Pancreas (tissue), 10 donors: ENCODE measurements around the gene LY6G6C. TPM values are rescaled to one million over a fixed set of nuclear protein-coding genes. Genes with fewer than 3 reads are reported as not detected.

Experiments used
- ATAC-seq, 4 donors: fragments of 200-7000 bp; cut with Tn5 transposase; one replicate each; pipeline versions ENCODE4 v1.8.0 to v1.9.1; 2020; ENCODE audit warnings: mild to moderate bottlenecking in 4 of 4, moderate library complexity in 4 of 4
- DNase-seq, 6 donors: peaks; one replicate each; pipeline ENCODE4 v3.0.0-alpha.2; 2020
- FAIRE-seq: peaks from 2 replicates; lab custom pipeline; 2012; peaks lifted over from hg19 to GRCh38; lab: Jason Lieb, UNC
- H3K27ac ChIP-seq, 4 donors: fragments of 200-600 bp; sonication (generic); 1 replicate in 3 of 4; 2 replicates in 1 of 4; pipeline versions ENCODE4 v1.5.0 to v1.8.0; 2020
- H3K27me3 ChIP-seq, 4 donors: fragments of 200-600 bp; one replicate each; pipeline ENCODE4 v1.8.0; 2021
- H3K36me3 ChIP-seq, 3 donors: fragments of 200-600 bp; sonication (generic) in 1 of 3; one replicate each; pipeline versions ENCODE4 v1.5.0 to v1.8.0; 2020 to 2021
- H3K4me1 ChIP-seq, 3 donors: fragments of 200-600 bp; one replicate each; pipeline ENCODE4 v1.8.0; 2021
- H3K4me3 ChIP-seq, 4 donors: fragments of 200-600 bp; sonication (generic) in 2 of 4; one replicate each; pipeline versions ENCODE4 v1.5.0 to v1.8.0; 2020 to 2021
- H3K9me3 ChIP-seq, 4 donors: fragments of 200-600 bp; one replicate each; pipeline ENCODE4 v1.8.0; 2021
- WGBS, 2 donors: extraction: QIAGEN DNeasy Blood & Tissue Kit; methylation state at CpG; one replicate each; pipeline ENCODE4 v1.1.7; 2013; 5-methylcytosine and 5-hydroxymethylcytosine counted together
- intact Hi-C, 3 donors: fragments of 100-400 bp; cut with DNase I; formaldehyde crosslinking; loops; one replicate each; pipeline versions ENCODE4 v1.11.1 to v1.14.2; 2022
- polyA plus RNA-seq, 2 donors: library from polyadenylated mRNA; stranded (reverse); fragments of 200-250 nt; gene quantifications; one replicate each; pipeline ENCODE4 v1.2.3, GENCODE V29; 2013
- total RNA-seq, 6 donors: library from RNA; stranded (reverse); fragmentation: NEBNext Ultra II Directional in 4 of 6; extraction: Animal tissue kit (Norgen Biotek cat#: 25700) in 4 of 6; gene quantifications; one replicate each; pipeline versions ENCODE4 v1.2.1 to v1.2.4, GENCODE V29; 2021 to 2023
- TF ChIP-seq, protein P1 (sequence below), 4 donors: fragments of 200-600 bp; sonication (generic) in 3 of 4; IDR thresholded peaks; one replicate each; pipeline versions ENCODE4 v1.5.0 to v1.8.0; 2021; ENCODE audit warnings: antibody characterized with exemption in 4 of 4
- donor health status: healthy with polysubstance abuse.
- donor health status: DM: no; HTN: no; CAD: no; lungs with moderate emphysema.
- donor health status: DM: no; HTN: no; CAD: no.
- donor health status: control.
- donor health status: control.
- donor health status: Bipolar disorder and iron deficiency.
- donor health status: DM: yes; HTN: yes; CAD: no.
- donor health status: DM: no; HTN: no; CAD: no.
- donor health status: DM: no; HTN: no; CAD: no.
- donor health status: DM: yes; HTN: yes; CAD: no.

The LY6G6C gene
- total and polyA plus RNA-seq, 8 donors = not detected

GRCh38 chr6:31691564-31692108 lies 29.9 kb downstream of the LY6G6C start:
- intact Hi-C loops = no loop called here
- WGBS, 2 donors = 93 to 96% methylated on average over 12 of the region's 12 CpGs
- peaks cover 4 to 20% (median 17%) of the 10 kb centered on the region in 3 donors for H3K36me3 ChIP-seq
- TF ChIP-seq, protein P1, sequence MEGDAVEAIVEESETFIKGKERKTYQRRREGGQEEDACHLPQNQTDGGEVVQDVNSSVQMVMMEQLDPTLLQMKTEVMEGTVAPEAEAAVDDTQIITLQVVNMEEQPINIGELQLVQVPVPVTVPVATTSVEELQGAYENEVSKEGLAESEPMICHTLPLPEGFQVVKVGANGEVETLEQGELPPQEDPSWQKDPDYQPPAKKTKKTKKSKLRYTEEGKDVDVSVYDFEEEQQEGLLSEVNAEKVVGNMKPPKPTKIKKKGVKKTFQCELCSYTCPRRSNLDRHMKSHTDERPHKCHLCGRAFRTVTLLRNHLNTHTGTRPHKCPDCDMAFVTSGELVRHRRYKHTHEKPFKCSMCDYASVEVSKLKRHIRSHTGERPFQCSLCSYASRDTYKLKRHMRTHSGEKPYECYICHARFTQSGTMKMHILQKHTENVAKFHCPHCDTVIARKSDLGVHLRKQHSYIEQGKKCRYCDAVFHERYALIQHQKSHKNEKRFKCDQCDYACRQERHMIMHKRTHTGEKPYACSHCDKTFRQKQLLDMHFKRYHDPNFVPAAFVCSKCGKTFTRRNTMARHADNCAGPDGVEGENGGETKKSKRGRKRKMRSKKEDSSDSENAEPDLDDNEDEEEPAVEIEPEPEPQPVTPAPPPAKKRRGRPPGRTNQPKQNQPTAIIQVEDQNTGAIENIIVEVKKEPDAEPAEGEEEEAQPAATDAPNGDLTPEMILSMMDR (IDR thresholded peaks at IDR 0.05) = no peak
- H3K9me3 ChIP-seq = no peaks in the 10 kb centered on the region
- FAIRE-seq = no peak
- no peak overlapping the region for H3K4me3 ChIP-seq
- no peaks in the 10 kb centered on the region for H3K4me1 ChIP-seq
- ATAC-seq = no peak
- H3K27me3 ChIP-seq = no peaks in the 10 kb centered on the region
- DNase-seq = no peak
- no peak overlapping the region for H3K27ac ChIP-seq

DNA sequence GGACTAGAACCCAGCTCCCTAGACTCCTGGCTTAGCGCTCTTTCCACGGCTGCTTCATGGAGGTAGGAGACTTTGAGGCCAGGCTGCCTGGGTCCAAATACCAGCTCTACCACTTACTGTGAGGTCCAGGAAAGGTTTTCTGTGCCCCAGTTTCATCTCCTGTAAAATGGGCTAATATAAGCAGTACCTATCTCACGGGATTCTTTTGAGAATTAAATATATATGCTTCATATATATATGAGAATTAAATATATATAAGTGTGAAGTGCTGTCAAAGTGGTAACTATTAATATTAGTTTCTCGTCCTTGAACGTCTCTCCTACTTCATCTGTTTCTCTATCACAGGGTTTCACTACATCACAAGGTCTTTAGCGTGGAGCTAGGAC lies 30.5 kb downstream of the LY6G6C start:
- ATAC-seq (no peak), FAIRE-seq (no peak), DNase-seq (no peak)
- intact Hi-C loops = no loop called here
- peaks cover 0 to 20% (median 17%) of the 10 kb centered on the region in 3 donors for H3K36me3 ChIP-seq
- no peak overlapping the region for H3K4me3 ChIP-seq
- no peaks in the 10 kb centered on the region for H3K4me1 ChIP-seq
- H3K9me3 ChIP-seq = no peaks in the 10 kb centered on the region
- WGBS, 2 donors = 88 to 91% methylated on average over 6 of the region's 6 CpGs
- TF ChIP-seq, protein P1 (IDR thresholded peaks at IDR 0.05) = no peak
- no peak overlapping the region for H3K27ac ChIP-seq
- H3K27me3 ChIP-seq = no peaks in the 10 kb centered on the region

- 71 to 75% methylated on average over 10 of the region's 10 CpGs for WGBS, 2 donors
- Histone ChIP-seq H3K4me3 (no peak overlapping the region), H3K27me3 (no peaks in the 10 kb centered on the region), H3K9me3 (no peaks in the 10 kb centered on the region), H3K36me3 (peaks cover 0 to 20% (median 17%) of the 10 kb centered on the region in 3 donors), H3K4me1 (no peaks in the 10 kb centered on the region), H3K27ac (no peak overlapping the region)
- FAIRE-seq (no peak), DNase-seq (no peak), ATAC-seq (peak in 1 of 4 donors; percentile 41)
- intact Hi-C loops = no loop called here
- TF ChIP-seq, protein P1 (IDR thresholded peaks at IDR 0.05) = no peak
These were observed 31.1 kb downstream of the LY6G6C start for GRCh38 chr6:31690231-31691077.

DNA sequence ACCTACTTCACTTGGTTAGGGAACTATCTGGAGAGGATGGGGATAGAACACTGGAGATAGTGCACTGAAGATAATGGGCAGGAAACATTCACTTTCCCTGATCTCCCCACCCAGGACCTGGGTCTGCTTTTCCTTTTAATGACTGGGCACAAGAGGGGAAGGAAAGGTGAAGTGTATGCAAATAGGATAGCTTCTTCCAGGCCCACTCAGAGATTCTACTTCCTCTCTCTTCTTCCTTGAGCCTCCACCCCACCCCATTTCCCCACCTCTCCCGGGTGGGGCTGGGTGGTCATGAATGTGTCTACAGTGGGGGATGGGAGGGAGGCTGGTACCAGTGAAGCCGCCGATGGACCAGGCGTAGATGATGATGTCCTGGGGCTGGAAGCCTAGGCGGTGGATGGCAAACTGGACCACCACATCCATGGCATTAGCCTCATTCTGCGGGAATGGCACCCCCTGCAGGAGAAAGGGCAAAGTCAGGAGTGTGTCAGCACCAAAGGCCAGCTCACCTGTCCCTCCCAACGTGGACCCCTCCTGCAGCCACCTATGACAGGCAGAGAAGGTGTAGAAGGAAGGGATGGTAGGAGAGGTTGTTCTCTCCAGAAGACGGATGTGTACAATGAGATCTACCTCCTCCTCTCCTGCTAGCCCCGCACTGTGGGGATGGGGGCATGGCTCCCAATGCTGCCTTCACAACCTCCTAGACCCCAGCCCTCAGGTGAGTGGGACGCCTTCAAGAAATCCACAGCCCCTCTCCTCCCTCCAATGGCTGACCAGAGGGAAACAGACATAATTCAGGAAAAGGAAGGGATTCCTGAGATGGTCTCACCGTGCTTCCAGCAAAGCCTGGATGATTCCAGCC lies 32.1 kb downstream of the LY6G6C start:
- H3K9me3 ChIP-seq = no peaks in the 10 kb centered on the region
- WGBS, 2 donors = 78 to 81% methylated on average over 11 of the region's 11 CpGs
- intact Hi-C loops = no loop called here
- FAIRE-seq (no peak), DNase-seq (no peak), ATAC-seq (peak in 1 of 4 donors; percentile 16)
- H3K4me1 ChIP-seq = no peaks in the 10 kb centered on the region
- no peaks in the 10 kb centered on the region for H3K27me3 ChIP-seq
- H3K36me3 ChIP-seq = peaks cover 0 to 20% (median 17%) of the 10 kb centered on the region in 3 donors
- no peak overlapping the region for H3K4me3 ChIP-seq
- no peak overlapping the region for H3K27ac ChIP-seq
- TF ChIP-seq, protein P1 (IDR thresholded peaks at IDR 0.05) = peak in 1 of 4 donors; percentile 9
